Caco-2 (cell line): ENCODE results near the gene MAPK6. TPM values are rescaled to one million over a fixed set of nuclear protein-coding genes. Genes with fewer than 3 reads are reported as not detected.

Source experiments
- BruUV-seq: library from RNA; stranded (reverse); fragments of 400-500 nt; replicated peaks from 2 replicates; lab custom pipeline; 2021; lab: Mats Ljungman, UMichigan
- CTCF ChIA-PET: fragments of 300-600 bp; sonication (Branson Sonifier 250); formaldehyde crosslinking; loops from one replicate; lab custom pipeline; 2022; ENCODE audit warnings: antibody characterized with exemption; lab: Charles Lee
- POLR2A ChIA-PET: fragments of 300-600 bp; sonication (Branson Sonifier 250); formaldehyde crosslinking; loops from one replicate; lab custom pipeline; 2022; ENCODE audit warnings: antibody characterized with exemption; lab: Charles Lee
- DNase-seq, 2 experiments: peaks; one replicate each; pipeline versions ENCODE4 v3.0.0 to v3.0.0-alpha.2; 2020 to 2022
- H3K27me3 ChIP-seq: replicated peaks from 2 replicates; pipeline ENCODE4 v1.6.0; 2011; ENCODE audit warnings: low read length; ENCODE audit not compliant: control insufficient read depth, insufficient read depth
- H3K36me3 ChIP-seq: 2 replicates; pipeline ENCODE4 v1.5.1; 2011; ENCODE audit warnings: low read length; ENCODE audit not compliant: control insufficient read depth, insufficient read depth
- H3K4me1 ChIP-seq: fragments of 250-450 bp; sonication (Bioruptor Pico); 2 replicates; pipeline ENCODE4 v1.5.1; 2020; ENCODE audit warnings: mild to moderate bottlenecking
- H3K4me3 ChIP-seq: 2 replicates; pipeline ENCODE4 v1.5.1; 2011; ENCODE audit warnings: low read depth, mild to moderate bottlenecking, control low read depth, low read length
- H3K9me3 ChIP-seq: fragments of 250-450 bp; sonication (Bioruptor Pico); 2 replicates; pipeline ENCODE4 v1.5.1; 2020; ENCODE audit warnings: mild to moderate bottlenecking, moderate library complexity
- H3K27ac Mint-ChIP-seq: one replicate; pipeline ENCODE4 v1.8.0; 2022; ENCODE audit warnings: mixed read lengths; ENCODE audit not compliant: unreplicated experiment
- H3K27me3 Mint-ChIP-seq: one replicate; pipeline ENCODE4 v1.8.0; 2022; ENCODE audit warnings: mixed read lengths; ENCODE audit not compliant: insufficient read depth, unreplicated experiment
- H3K36me3 Mint-ChIP-seq: one replicate; pipeline ENCODE4 v1.8.0; 2022; ENCODE audit warnings: mild to moderate bottlenecking, mixed read lengths; ENCODE audit not compliant: insufficient read depth, unreplicated experiment
- H3K4me1 Mint-ChIP-seq: one replicate; pipeline ENCODE4 v1.8.0; 2022; ENCODE audit warnings: low read depth, mixed read lengths; ENCODE audit not compliant: unreplicated experiment
- H3K4me3 Mint-ChIP-seq: one replicate; pipeline ENCODE4 v1.8.0; 2022; ENCODE audit warnings: mild to moderate bottlenecking, moderate library complexity, mixed read lengths; ENCODE audit not compliant: unreplicated experiment
- H3K9me3 Mint-ChIP-seq: one replicate; pipeline ENCODE4 v1.8.0; 2022; ENCODE audit warnings: mixed read lengths; ENCODE audit not compliant: unreplicated experiment
- CTCF ChIP-seq, 2 experiments: fragments of 200-600 bp in 1 of 2; IDR thresholded peaks; 1 replicate in 1 of 2; 2 replicates in 1 of 2; pipeline versions ENCODE4 v1.5.1 to v1.8.0; 2011 to 2022; ENCODE audit warnings: antibody characterized with exemption in 1 of 2, control low read depth in 1 of 2, inconsistent platforms in 1 of 2, low read depth in 1 of 2, low read length in 1 of 2, mild to moderate bottlenecking in 1 of 2, moderate library complexity in 1 of 2; ENCODE audit not compliant: insufficient read depth in 1 of 2, severe bottlenecking in 1 of 2, unreplicated experiment in 1 of 2
- intact Hi-C: fragments of 100-400 bp; cut with micrococcal nuclease; formaldehyde crosslinking; loops from one replicate; pipeline ENCODE4 v1.10.0; 2022; ENCODE audit not compliant: unreplicated experiment
- total RNA-seq: library from RNA; stranded (reverse); gene quantifications from 2 replicates; pipeline ENCODE4 v1.2.3, GENCODE V29; 2022

Gene MAPK6
- total RNA-seq, 1 experiment from 2014 or later: 69.8 TPM

- Histone ChIP-seq H3K27me3 (no peaks in the 10 kb centered on the region), H3K36me3 (no peaks in the 10 kb centered on the region), H3K4me1 (no peaks in the 10 kb centered on the region), H3K4me3 (no peak overlapping the region), H3K9me3 (no peaks in the 10 kb centered on the region)
- no peak overlapping the region for H3K27ac Mint-ChIP-seq
- no TSS peak for BruUV-seq
- no peak for TF ChIP-seq CTCF (IDR thresholded peaks at IDR 0.05; ENCODE audit: insufficient read depth in 1 of 2, low read depth in 1 of 2, low read length in 1 of 2, severe bottlenecking in 1 of 2, unreplicated experiment in 1 of 2)
- CTCF ChIA-PET: no interaction called here
- POLR2A ChIA-PET: no interaction called here
- no peaks in the 10 kb centered on the region for H3K9me3 Mint-ChIP-seq
- H3K36me3 Mint-ChIP-seq: no peaks in the 10 kb centered on the region
- no peak for DNase-seq
- H3K4me1 Mint-ChIP-seq: no peaks in the 10 kb centered on the region
- no peak overlapping the region for H3K4me3 Mint-ChIP-seq
- H3K27me3 Mint-ChIP-seq: no peaks in the 10 kb centered on the region
- intact Hi-C loops: no loop called here
Observed at GRCh38 chr15:52010633-52011595, 8.1 kb upstream of the MAPK6 start.

- no peaks in the 10 kb centered on the region for H3K36me3 ChIP-seq
- Mint-ChIP-seq H3K27me3 (no peaks in the 10 kb centered on the region), H3K4me3 (no peak overlapping the region), H3K27ac (no peak overlapping the region), H3K4me1 (no peaks in the 10 kb centered on the region), H3K36me3 (no peaks in the 10 kb centered on the region), H3K9me3 (no peaks in the 10 kb centered on the region)
- no peaks in the 10 kb centered on the region for H3K4me1 ChIP-seq
- no peak overlapping the region for H3K4me3 ChIP-seq
- no TSS peak for BruUV-seq
- H3K9me3 ChIP-seq: no peaks in the 10 kb centered on the region
- TF ChIP-seq CTCF (IDR thresholded peaks at IDR 0.05; ENCODE audit: insufficient read depth in 1 of 2, low read depth in 1 of 2, low read length in 1 of 2, severe bottlenecking in 1 of 2, unreplicated experiment in 1 of 2): no peak
- intact Hi-C loops: no loop called here
- ChIA-PET POLR2A (no interaction called here), CTCF (no interaction called here)
- no peaks in the 10 kb centered on the region for H3K27me3 ChIP-seq
- no peak for DNase-seq
Observed at GRCh38 chr15:52011711-52012144, 7.3 kb upstream of the MAPK6 start.

GRCh38 chr15:52012210-52012609, 6.8 kb upstream of the MAPK6 start:
- POLR2A ChIA-PET: no interaction called here

More at GRCh38 chr15:52012210-52012609, 6.8 kb upstream of the MAPK6 start:
- H3K27me3 ChIP-seq: no peaks in the 10 kb centered on the region
- H3K4me3 Mint-ChIP-seq: no peak overlapping the region
- no peak overlapping the region for H3K4me3 ChIP-seq
- CTCF ChIA-PET: no interaction called here
- no peaks in the 10 kb centered on the region for H3K4me1 ChIP-seq
- no peaks in the 10 kb centered on the region for H3K27me3 Mint-ChIP-seq
- intact Hi-C loops: no loop called here
- H3K27ac Mint-ChIP-seq: no peak overlapping the region
- no peak for DNase-seq
- H3K4me1 Mint-ChIP-seq: no peaks in the 10 kb centered on the region
- BruUV-seq: no TSS peak
- no peaks in the 10 kb centered on the region for H3K9me3 Mint-ChIP-seq
- H3K9me3 ChIP-seq: no peaks in the 10 kb centered on the region
- no peak for TF ChIP-seq CTCF (IDR thresholded peaks at IDR 0.05; ENCODE audit: insufficient read depth in 1 of 2, low read depth in 1 of 2, low read length in 1 of 2, severe bottlenecking in 1 of 2, unreplicated experiment in 1 of 2)
- H3K36me3 Mint-ChIP-seq: no peaks in the 10 kb centered on the region
- H3K36me3 ChIP-seq: no peaks in the 10 kb centered on the region
